Erythroblast (primary cell): ENCODE measurements around the gene TIMM10.

Experiments
- DNase-seq, 2 experiments: peaks; one replicate each; lab custom pipeline; 2025; lab: John Stamatoyannopoulos, UW
- GATA1 ChIP-seq: IDR thresholded peaks from 2 replicates; pipeline ENCODE4 v1.6.1; 2011; ENCODE audit warnings: low read depth, mild to moderate bottlenecking, control low read depth, low read length, moderate library complexity
- POLR2A ChIP-seq: IDR thresholded peaks from 2 replicates; pipeline ENCODE4 v1.6.1; 2011; ENCODE audit warnings: mild to moderate bottlenecking, low read length

TIMM10 gene

GRCh38 chr11:57530596-57531507 is at the start of gene TIMM10:
Gene TIMM10, minus strand, starts transcription at chr11:57530754. Its CDS starts 565 bp downstream, at chr11:57530189.
- TF ChIP-seq POLR2A (peak; percentile 82), GATA1 (no peak)
- peak; percentile 96 to 98 for DNase-seq

DNA sequence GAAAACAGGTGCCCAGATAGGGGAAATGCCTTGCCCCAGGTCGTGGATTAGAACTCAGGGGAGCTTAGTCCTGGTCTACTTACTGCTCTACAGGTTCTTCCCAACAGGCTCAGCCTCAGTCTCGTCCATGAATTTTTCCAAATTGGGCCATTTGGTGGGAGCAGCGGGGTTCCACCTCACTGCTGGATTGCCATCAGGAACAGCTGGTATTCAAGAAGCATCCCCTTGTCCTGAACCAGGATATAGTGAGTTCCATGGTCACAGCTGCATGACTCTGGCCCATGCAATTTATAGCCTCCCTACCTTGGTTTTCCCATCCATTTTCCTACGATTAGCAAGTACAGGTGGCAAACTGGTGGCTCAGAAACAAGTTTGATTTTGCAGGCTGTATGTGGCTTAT is 43.5 kb upstream of the TIMM10 start:
- TF ChIP-seq GATA1: no peak
- no peak for TF ChIP-seq POLR2A

DNA sequence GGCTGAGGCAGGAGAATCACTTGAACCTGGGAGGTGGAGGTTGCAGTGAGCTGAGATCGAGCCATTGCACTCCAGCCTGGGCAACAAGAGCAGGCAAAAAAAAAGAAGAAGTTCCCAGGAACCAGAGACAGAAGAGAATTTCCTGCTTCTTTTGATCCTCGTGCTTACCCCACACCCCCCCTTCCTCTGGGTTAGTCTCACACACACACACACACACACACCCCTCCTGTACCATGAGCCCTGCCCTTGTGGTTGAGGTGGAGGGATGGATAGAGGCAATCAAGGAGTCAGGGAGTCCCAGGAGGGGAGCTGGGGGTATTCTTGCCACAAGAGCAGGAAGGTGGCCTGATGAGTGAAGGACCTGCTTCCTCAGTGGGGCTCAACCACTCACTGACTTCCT is 41.1 kb upstream of the TIMM10 start:
- no peak for DNase-seq
- TF ChIP-seq POLR2A (no peak), GATA1 (no peak)

More for the DNA sequence above, 43.5 kb upstream of the TIMM10 start:
- no peak for DNase-seq

GRCh38 chr11:57568330-57568766 is 37.8 kb upstream of the TIMM10 start:
- DNase-seq: peak; percentile 82 to 91
- TF ChIP-seq GATA1 (no peak), POLR2A (no peak)

DNA sequence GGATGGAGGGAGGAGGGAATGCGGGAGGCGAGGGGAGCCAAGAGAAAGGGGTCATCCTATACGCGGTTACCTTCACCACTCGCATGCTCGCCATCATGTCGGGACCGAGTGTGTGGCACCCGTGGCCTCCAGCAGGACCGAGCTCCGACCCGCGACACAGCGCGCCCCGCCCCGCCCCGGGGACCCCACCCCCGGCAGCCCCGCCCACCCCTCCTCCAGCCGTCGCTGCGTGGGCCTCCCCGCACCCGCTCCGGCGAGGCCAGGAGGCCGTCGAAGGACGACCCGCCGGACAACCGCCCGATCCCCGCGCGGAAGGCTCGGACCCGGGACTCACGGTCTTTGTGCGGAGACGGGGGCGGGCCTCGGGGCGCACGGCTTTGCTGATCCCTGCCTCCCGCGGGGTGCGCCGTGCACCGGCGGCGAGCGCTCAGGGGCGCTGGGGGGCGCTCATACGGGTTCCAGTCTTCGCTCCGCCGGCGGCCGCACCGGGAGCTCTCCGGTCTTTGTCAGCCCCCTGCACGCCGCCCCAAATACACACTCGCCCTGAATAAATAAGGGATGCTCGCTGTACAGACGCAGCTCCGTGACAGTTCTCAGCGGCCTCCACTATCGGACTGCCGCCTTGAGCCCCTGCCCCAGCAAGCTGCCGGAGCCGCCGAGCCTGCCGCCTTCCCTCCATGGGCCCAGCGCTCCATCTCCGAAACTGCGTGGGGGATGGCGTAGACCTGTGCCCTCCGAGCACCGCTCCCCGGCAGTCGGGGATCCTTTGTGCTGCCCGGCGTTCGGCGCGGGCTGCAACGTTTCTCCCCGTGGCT is 37.2 kb upstream of the TIMM10 start, which contains the start of gene UBE2L6:
Gene UBE2L6 (minus strand): TSS at position 158 of the 815 bp plus-strand sequence. CDS start 61 bp downstream, at position 97.
- no peak for TF ChIP-seq GATA1
- peak; percentile 2 for TF ChIP-seq POLR2A
- peak; percentile 75 to 84 for DNase-seq

DNA sequence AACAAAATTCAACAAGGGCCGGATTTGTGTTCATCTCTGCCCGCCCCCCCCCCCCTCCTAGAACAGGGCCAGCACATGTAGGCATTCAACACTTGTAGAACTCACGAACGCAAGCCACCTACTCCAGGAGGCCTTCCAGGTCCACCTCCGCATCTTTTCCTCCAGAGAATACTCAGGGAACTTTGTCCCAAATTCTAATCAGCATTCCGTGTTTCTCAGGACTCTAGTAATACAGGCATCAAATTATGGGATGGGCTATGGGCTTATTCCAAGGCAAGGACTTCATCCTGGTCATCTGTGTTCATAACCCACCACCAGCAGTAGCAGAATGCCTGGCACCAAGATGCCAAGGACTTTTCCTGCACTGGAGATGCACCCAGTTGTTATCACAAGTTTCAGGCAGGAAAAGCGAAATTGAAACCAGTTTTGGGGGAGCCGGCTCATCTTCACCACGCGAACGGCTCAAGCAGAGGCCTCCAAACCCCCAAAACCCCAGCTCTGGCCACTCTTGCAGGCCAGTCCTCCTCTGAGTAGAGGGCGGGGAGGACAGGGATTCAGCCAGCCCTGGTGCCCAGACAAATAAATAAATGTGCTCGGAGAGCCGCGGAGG is 36.5 kb upstream of the TIMM10 start:
- TF ChIP-seq GATA1: no peak
- no peak for TF ChIP-seq POLR2A
- peak; percentile 63 to 73 for DNase-seq

DNA sequence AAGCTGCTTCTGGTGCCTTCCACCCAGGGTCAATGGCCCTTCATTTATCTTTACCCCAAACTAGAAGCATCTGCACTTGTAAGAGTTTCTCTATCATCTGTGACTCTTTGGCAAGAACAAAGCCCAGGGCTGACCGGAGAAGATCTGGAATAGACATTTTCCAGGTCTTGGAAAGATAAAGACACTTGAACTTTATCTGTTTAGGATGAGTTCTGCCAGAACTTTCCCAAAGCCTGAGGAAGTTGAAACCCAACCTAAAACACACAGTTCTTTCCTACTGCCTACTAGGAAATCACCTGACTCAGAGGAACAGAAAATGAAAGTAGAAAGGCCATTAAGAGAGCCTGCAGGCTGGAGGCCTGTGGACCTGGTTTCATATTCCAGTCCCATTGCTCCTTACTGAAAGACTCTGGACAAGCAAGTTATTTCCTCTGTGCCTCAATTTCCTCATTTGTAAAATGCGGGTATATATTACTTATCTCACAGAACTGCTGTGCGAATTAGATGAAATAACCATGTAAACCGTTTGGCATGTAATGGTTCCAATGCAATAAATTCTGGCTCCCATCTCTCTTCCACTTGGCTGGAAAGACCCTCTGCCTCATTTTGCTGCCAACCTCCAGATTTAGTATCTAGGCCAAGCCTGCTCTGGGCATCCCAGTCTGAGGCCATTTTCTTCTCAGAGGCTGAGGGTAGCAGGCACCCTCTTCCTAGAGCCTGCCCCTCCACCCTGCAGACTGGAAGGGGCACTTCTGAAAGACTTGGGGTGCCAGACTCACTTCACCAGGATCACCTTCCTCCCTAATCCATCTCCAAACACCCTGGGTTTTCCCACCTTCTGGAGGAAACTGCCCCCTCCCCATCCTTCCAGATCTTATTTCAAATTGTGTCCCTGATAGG is 35.7 kb upstream of the TIMM10 start:
- TF ChIP-seq POLR2A: no peak
- TF ChIP-seq GATA1: no peak
- DNase-seq: peak; percentile 72 to 78

GRCh38 chr11:57562596-57562995 is 32.0 kb upstream of the TIMM10 start:
- peak; percentile 17 to 20 for DNase-seq
- TF ChIP-seq POLR2A (no peak), GATA1 (no peak)

DNA sequence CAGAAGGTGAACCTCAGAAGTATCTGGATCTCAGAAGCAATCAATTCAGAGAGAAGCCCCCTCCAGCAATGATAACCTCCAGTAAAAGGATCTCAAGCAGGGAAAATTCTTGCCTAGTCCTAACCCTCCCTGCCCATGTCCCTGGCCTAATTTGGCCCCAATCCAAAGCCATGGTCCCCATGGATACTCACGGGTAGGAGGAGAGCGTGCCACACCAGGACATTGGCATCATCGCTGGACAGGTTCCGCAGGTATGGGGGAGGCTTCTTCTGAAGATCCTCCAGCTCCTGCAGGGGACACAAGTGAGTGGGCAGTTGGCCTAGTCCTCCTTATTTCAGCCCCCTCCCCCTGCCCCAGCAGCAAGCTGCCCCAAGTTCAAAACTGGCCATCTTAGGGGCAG is 29.6 kb upstream of the TIMM10 start:
- TF ChIP-seq POLR2A (no peak), GATA1 (no peak)
- DNase-seq: no peak

- no peak for DNase-seq
- TF ChIP-seq GATA1 (no peak), POLR2A (no peak)
These were observed 25.5 kb upstream of the TIMM10 start for GRCh38 chr11:57556041-57556440.

DNA sequence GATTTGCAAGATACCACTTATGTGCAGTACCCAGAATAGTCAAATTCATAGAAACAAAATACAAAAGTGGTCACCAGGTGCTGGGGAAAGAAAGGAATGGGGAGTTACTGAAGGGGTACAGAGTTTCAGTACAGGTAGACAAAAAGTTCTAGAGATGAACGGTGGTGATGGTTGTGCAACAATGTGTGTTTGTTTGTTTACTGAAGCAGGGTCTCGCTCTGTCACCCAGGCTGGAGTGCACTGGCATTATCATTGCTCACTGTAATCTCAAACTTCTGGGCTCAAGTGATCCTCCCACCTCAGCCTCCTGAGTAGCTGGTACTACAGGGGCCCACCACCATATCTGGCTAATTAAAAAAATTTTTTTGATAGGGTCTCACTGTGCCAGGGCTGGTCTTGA is 24.8 kb upstream of the TIMM10 start:
- TF ChIP-seq GATA1 (no peak), POLR2A (no peak)
- no peak for DNase-seq

DNA sequence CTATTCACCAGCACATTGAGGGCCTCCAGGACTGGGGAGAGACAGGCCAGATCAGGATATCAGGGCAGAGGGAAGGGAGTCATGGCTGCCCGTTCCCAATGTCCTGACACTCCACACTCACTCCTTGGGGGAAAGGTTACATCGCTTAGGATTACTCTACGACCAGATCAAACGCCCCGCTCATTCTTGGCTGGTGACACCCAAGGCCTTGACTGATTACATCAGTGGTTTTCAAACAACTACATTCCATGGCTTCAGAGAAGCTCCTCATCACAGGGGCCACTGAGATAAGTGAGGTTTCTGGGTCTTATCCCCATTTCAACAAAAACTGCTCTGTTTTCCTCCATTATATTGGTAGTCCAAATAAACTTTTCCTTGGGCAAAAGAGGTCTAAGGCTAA is 21.9 kb upstream of the TIMM10 start:
- peak; percentile 15 to 26 for DNase-seq
- no peak for TF ChIP-seq GATA1
- no peak for TF ChIP-seq POLR2A
